H1 (cell line): Measurements from ENCODE around the gene GPR161. TPM values are rescaled to one million over a fixed set of nuclear protein-coding genes. Genes with fewer than 3 reads are reported as not detected.

ENCODE experiments used
- CREB1 ChIP-seq: IDR thresholded peaks from 2 replicates; pipeline ENCODE4 v1.6.1; 2012; ENCODE audit warnings: inconsistent platforms
- E2F6 ChIP-seq: IDR thresholded peaks from 2 replicates; pipeline ENCODE4 v1.6.1; 2012; ENCODE audit warnings: inconsistent platforms
- EZH2 ChIP-seq: fragments of 200-600 bp; sonication (generic); IDR thresholded peaks from 2 replicates; pipeline ENCODE4 v1.7.1; 2012; ENCODE audit warnings: low read depth, mild to moderate bottlenecking, moderate library complexity, low read length, inconsistent platforms; ENCODE audit not compliant: severe bottlenecking
- JUN ChIP-seq: IDR thresholded peaks from 2 replicates; pipeline ENCODE4 v1.6.1; 2011; ENCODE audit warnings: low read depth, mild to moderate bottlenecking, improper control_type of control experiment, low read length
- SP4 ChIP-seq: IDR thresholded peaks from 2 replicates; pipeline ENCODE4 v1.6.1; 2012; ENCODE audit warnings: low read length, inconsistent platforms
- YY1 ChIP-seq: IDR thresholded peaks from 2 replicates; pipeline ENCODE4 v1.6.1; 2011; ENCODE audit warnings: low read depth, mild to moderate bottlenecking, low read length
- ZNF274 ChIP-seq: IDR thresholded peaks from 2 replicates; pipeline ENCODE4 v1.7.0; 2012; ENCODE audit warnings: low read length, borderline replicate concordance; ENCODE audit errors: extremely low read depth
- polyA plus RNA-seq, 7 experiments: library from polyadenylated mRNA; depleted of rRNA in 3 of 7; stranded (reverse) in 5 of 7; unstranded in 2 of 7; fragments of >200 nt in 5 of 7; fragments of 200-250 nt in 2 of 7; gene quantifications; 1 replicate in 5 of 7; 2 replicates in 1 of 7; 4 replicates in 1 of 7; pipeline versions ENCODE4 v1.2.1 to v1.2.3, GENCODE V29; 2011 to 2013; ENCODE audit warnings: missing spikeins in 2 of 7, mixed read lengths in 2 of 7
- total RNA-seq: library from RNA; stranded (reverse); fragmentation: NEBNext Ultra II Directional; extraction: Animal tissue kit (Norgen Biotek cat#: 25700); gene quantifications from 2 replicates; pipeline ENCODE4 v1.2.1, GENCODE V29; 2021

Gene GPR161
- total and polyA plus RNA-seq, 2 of the 8 experiments (the other 6 are each of a cell fraction or from before 2014, with no cell fraction given), result 13.7 to 16.8 TPM

- TF ChIP-seq EZH2 (no peak), JUN (no peak), YY1 (no peak), CREB1 (no peak), E2F6 (no peak), SP4 (no peak), ZNF274 (no peak)
These were observed 2.6 kb downstream of the GPR161 start (continued) for GRCh38 chr1:168134132-168134531.
